ENCODE results near the gene TMED3. TPM values are rescaled to one million over a fixed set of nuclear protein-coding genes. Genes with fewer than 3 reads are reported as not detected.

TMED3 gene
- total and polyA plus RNA-seq, 2 donors (not counting 3 experiments of a cell fraction or from before 2014, with no cell fraction given): 105 to 322 TPM

DNA sequence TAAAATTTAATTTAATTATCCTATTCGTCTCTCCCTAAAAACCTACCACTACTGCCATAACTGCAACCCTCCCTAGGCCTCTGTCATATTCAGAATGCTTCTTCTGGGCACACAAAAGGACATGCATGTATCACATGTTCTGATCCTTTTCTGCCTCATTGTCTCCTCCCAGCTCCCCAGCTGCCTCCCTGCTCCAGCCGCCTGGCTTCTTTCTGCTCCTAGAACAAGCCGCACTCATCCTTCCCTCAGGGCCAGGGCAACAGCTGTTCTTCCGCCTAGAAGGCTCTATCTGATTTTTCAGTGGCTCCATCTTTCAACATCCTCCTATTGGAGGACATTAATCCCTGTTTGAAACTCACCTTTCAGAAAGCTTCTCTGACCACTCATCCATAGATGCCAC lies 38.6 kb downstream of the TMED3 start:
- Histone ChIP-seq H3K4me2 (ENCODE audit: insufficient read depth, low read length) (no peak overlapping the region), H3K27ac (ENCODE audit: insufficient read depth, low read depth, low read length) (no peak overlapping the region), H3K9ac (replicated peaks; ENCODE audit: extremely low read depth, insufficient read depth, low read length) (no peak overlapping the region), H3K4me1 (ENCODE audit: control insufficient read depth, extremely low read depth, insufficient read depth, low read length) (no peaks in the 10 kb centered on the region), H4K20me1 (replicated peaks; ENCODE audit: control insufficient read depth, extremely low read depth, insufficient read depth, low read length) (no peaks in the 10 kb centered on the region), H3K9me3 (replicated peaks; ENCODE audit: control insufficient read depth, insufficient read depth, low read length) (no peaks in the 10 kb centered on the region), H2AFZ (ENCODE audit: low read depth, low read length) (no peak overlapping the region), H3K79me2 (ENCODE audit: control insufficient read depth, insufficient read depth, low read length) (no peaks in the 10 kb centered on the region), H3K27me3 (ENCODE audit: control insufficient read depth in 2 of 2, insufficient read depth in 2 of 2, low read length in 2 of 2) (no peaks in the 10 kb centered on the region), H3K36me3 (ENCODE audit: control insufficient read depth in 2 of 2, extremely low read depth in 1 of 2, insufficient read depth in 2 of 2, low read length in 2 of 2) (no peaks in the 10 kb centered on the region), H3K9me1 (replicated peaks; ENCODE audit: control insufficient read depth, extremely low read depth, insufficient read depth, low read length) (no peaks in the 10 kb centered on the region), H3K4me3 (replicated peaks in 1 of 3; ENCODE audit: insufficient read depth in 1 of 3, low read depth in 1 of 3, low read length in 3 of 3) (no peak overlapping the region)
- ChIA-PET POLR2A (no interaction called here), CTCF (interaction anchor here (0.8 to 2.1 kb wide), 2 partner anchors 10 to 247 kb away, joined by 3 to 14 read pairs; no protein-coding TSS in a partner anchor)
- DNase-seq (ENCODE audit: low read depth, low spot score) (no peak), FAIRE-seq (no peak)
- dilution Hi-C loops (cut with MboI; ENCODE audit: extremely low pct_ligation_motif_present, low sequenced_read_pairs): no loop called here
- intact Hi-C loops (cut with micrococcal nuclease): no loop called here
- BruUV-seq (replicated peaks): no TSS peak
- no peak for TF ChIP-seq POLR2A (IDR thresholded peaks at IDR 0.05; ENCODE audit: low read depth, low read length)
- no peak for TF ChIP-seq EZH2 (IDR thresholded peaks at IDR 0.05; ENCODE audit: borderline replicate concordance, low read depth, low read length, severe bottlenecking)
- TF ChIP-seq, protein P1, sequence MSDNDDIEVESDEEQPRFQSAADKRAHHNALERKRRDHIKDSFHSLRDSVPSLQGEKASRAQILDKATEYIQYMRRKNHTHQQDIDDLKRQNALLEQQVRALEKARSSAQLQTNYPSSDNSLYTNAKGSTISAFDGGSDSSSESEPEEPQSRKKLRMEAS (IDR thresholded peaks at IDR 0.05; ENCODE audit: insufficient read depth, insufficient read length): no peak
- no peak for TF ChIP-seq JUN (IDR thresholded peaks at IDR 0.05; ENCODE audit: borderline replicate concordance, insufficient read depth, insufficient read length, low read depth)
- TF ChIP-seq FOS (IDR thresholded peaks at IDR 0.05; ENCODE audit: borderline replicate concordance, insufficient read depth, low read length): no peak
- TF ChIP-seq, protein P2, sequence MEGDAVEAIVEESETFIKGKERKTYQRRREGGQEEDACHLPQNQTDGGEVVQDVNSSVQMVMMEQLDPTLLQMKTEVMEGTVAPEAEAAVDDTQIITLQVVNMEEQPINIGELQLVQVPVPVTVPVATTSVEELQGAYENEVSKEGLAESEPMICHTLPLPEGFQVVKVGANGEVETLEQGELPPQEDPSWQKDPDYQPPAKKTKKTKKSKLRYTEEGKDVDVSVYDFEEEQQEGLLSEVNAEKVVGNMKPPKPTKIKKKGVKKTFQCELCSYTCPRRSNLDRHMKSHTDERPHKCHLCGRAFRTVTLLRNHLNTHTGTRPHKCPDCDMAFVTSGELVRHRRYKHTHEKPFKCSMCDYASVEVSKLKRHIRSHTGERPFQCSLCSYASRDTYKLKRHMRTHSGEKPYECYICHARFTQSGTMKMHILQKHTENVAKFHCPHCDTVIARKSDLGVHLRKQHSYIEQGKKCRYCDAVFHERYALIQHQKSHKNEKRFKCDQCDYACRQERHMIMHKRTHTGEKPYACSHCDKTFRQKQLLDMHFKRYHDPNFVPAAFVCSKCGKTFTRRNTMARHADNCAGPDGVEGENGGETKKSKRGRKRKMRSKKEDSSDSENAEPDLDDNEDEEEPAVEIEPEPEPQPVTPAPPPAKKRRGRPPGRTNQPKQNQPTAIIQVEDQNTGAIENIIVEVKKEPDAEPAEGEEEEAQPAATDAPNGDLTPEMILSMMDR (IDR thresholded peaks at IDR 0.05; ENCODE audit: extremely low read depth in 1 of 2, insufficient read depth in 1 of 2, low read depth in 1 of 2, low read length in 2 of 2): no peak
- no peak for TF ChIP-seq POLR2AphosphoS5 (IDR thresholded peaks at IDR 0.05; ENCODE audit: insufficient read depth, low read depth, low read length)
- no peak for TF ChIP-seq MYC (IDR thresholded peaks at IDR 0.05; ENCODE audit: low read depth, low read length)
- TF ChIP-seq GATA2 (IDR thresholded peaks at IDR 0.05; ENCODE audit: insufficient read depth, insufficient read length, low read depth, low read length): no peak
